Measurements from ENCODE around the gene ST8SIA1.

DNA sequence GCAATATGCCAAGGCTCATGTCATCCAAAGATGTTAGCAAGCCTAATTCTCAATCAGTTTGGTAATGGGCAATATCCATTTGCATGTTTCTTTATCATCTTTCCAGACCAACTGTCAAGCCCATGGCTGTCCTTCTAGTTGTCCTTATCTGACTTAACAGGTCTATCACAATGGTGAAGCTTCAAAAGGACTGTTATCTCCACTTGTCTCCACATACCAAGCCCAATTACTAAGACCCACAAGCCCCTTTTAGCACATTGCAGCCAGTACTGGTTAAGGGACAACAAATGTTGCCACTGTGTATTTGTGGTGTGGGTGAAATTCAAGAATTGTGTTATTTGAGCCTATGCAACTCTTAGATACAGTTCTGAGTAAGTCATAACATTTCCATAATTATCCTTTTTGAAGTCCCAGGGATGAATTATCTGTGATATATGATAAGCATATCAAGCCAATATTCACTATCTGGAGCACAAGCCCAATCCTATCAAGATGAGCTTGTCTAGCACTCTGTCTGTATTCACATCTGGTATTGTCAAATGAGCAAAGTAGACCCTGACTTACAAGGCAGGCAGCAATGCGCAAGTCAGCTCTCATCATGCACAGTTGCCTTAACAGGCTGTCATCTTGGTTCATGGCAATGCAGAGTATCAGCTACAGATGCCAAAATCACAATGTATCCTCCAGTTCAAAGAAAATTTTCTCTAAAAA is 19.3 kb upstream of the ST8SIA1 start:
- TF ChIP-seq ZNF274 (IDR thresholded peaks at IDR 0.05; ENCODE audit: low read depth, low read length) (no peak), YY1 (IDR thresholded peaks at IDR 0.05; ENCODE audit: insufficient read depth, insufficient read length) (no peak)
